ENCODE data around the gene CARNS1.
"Not testable (repeated sequence)": the region's sequence is repeated elsewhere in the genome, so short reads cannot be mapped to it uniquely, and the experiment has no call there.

Gene CARNS1

DNA sequence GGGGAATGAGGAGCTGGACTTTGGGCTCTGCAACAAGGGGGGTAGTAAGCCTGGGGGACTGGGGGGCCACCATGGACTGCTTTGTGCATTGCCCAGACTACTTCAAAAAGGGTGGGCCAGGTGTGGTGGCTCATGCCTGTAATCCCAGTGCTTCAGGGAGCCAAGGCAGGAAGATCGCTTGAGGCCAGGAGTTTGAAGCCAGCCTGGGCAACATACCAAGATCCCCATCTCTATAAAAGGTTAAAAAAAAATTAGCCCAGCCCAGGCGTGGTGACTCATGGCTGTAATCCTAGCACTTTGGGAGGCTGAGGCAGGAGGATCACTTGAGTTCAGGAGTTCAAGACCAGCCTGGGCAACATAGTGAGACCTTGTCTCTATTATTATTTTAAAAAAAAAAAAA is 50.1 kb downstream of the CARNS1 start:
- not testable (repeated sequence) for DNase-seq (ENCODE audit: low read depth in 2 of 2)

GRCh38 chr11:67466367-67466766 is 50.9 kb downstream of the CARNS1 start:
- no peak for DNase-seq (ENCODE audit: low read depth in 2 of 2)

DNA sequence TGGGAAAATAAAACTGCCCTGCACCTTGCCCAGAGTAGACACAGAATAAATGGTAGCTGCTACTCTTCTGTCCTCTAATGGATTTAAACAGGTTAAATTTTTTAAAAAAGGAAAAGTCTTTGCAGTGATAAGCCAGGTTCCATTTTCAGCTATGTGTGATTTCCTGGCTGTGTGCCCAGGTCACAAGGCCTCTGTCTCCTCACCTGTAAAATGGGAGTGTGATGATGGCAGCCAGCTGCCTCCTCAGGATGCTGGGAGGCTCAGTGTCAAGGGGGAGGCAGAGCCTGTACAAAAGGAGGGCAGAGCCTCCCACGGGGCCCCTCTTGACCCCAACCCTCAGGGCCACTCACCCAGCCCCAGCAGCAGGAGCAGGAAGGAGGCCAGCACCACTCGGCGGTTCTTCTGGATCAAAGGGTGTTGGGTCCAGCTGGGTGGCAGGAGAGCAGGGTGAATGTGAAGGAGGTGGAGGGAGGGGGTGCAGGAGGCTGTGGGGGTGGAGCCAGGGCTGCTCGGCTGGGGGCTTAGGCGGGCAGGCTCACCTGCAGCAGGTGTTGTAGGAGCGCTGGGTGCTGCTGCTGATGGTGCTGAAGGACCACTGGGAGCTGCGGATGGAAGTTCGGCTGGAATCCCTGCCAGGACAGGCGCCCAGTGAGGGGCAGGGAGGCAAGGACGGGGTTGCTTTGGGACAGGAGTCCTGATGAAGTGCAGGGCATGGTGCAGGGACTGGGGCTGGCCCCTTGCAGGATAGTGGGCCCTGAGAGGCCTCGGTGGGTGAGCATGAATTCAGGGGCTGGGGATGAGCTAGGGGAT is 51.7 kb downstream of the CARNS1 start:
- no peak for DNase-seq (ENCODE audit: low read depth in 2 of 2)

GRCh38 chr11:67468056-67468455 is 52.6 kb downstream of the CARNS1 start:
- DNase-seq (ENCODE audit: low read depth in 2 of 2) = no peak

DNA sequence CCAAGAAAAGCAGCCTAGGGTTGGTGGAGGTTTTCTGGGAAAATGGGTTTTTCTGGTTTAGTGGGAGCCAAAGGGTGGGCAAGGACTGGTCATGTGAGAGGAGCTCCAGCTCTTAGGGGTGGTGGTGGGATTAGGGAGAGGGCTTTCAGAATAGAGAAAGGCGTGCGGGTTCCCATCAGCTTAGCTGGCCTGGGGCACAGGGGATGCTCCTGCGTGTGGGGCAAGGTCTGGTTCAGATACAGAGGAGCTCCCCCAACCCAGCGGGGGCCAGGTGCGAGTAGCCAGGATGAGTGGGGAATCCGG is 52.9 kb downstream of the CARNS1 start:
- DNase-seq (ENCODE audit: low read depth in 2 of 2) = no peak

- peak; percentile 90 to 92 for DNase-seq (ENCODE audit: low read depth in 2 of 2)
Measured at GRCh38 chr11:67468759-67469507, 53.5 kb downstream of the CARNS1 start, which contains the start of gene TMEM134. Gene TMEM134, minus strand, starts transcription at chr11:67469251. Its CDS starts 59 bp downstream, at chr11:67469192.

- no peak for DNase-seq (ENCODE audit: low read depth in 2 of 2)
Measured at GRCh38 chr11:67469508-67469811, 54.0 kb downstream of the CARNS1 start.

DNA sequence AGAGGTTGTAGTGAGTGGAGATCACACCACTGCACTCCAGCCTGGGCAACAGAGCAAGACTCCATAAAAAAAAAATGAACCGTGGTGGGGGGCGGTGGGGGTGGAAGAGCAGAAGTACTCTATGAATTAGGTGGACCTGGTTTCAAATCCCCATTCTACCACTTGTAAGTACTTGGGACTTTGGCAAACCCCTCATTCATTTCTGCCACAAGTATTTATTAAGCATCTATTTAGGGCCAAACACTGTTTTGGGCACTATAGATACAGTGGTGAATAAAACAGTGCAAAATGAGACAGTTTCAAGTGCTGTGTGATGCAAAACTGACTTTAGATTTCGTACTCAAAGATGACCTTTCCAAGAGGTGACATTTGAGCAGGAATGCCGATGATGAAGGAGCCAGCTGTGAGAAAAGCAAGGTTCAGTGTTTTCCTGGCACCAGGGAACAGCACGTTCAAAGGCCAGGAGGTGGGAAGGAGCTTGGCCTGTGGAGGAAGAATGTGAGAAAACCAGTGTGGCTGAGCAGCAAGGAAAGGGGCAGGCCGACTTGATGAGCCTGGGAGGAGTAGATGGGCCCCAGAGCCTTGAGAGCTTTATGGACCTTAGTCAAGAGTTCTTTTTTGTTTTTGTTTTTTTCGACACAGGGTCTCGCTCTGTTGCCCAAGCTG is 55.0 kb downstream of the CARNS1 start:
- DNase-seq (ENCODE audit: low read depth in 2 of 2) = no peak

- no peak for DNase-seq (ENCODE audit: low read depth in 2 of 2)
Measured at GRCh38 chr11:67472882-67473281, 57.4 kb downstream of the CARNS1 start.
